ENCODE measurements around the gene CBX8.

CBX8 gene

GRCh38 chr17:79791735-79792161 lies 5.1 kb downstream of the CBX8 start:
- no peak for DNase-seq

GRCh38 chr17:79790805-79791734 lies 5.8 kb downstream of the CBX8 start:
- no peak for DNase-seq

- DNase-seq = peak; percentile 45
These were observed 6.7 kb downstream of the CBX8 start for GRCh38 chr17:79789943-79790804.

- no peak for DNase-seq
These were observed 7.6 kb downstream of the CBX8 start for GRCh38 chr17:79788989-79789942.

GRCh38 chr17:79788455-79788854 lies 8.4 kb downstream of the CBX8 start:
- DNase-seq = no peak

GRCh38 chr17:79786930-79787643 lies 9.8 kb downstream of the CBX8 start:
- no peak for DNase-seq

- no peak for DNase-seq
These were observed 10.7 kb downstream of the CBX8 start for GRCh38 chr17:79785900-79786810.

- no peak for DNase-seq
These were observed 11.6 kb downstream of the CBX8 start for GRCh38 chr17:79785017-79785899.

- no peak for DNase-seq
These were observed 12.4 kb downstream of the CBX8 start for GRCh38 chr17:79784353-79785016.

GRCh38 chr17:79783891-79784290 lies 13.0 kb downstream of the CBX8 start:
- no peak for DNase-seq

- DNase-seq = no peak
These were observed 14.9 kb downstream of the CBX8 start for GRCh38 chr17:79781736-79782575.

- DNase-seq = no peak
These were observed 15.7 kb downstream of the CBX8 start for GRCh38 chr17:79781012-79781650.

GRCh38 chr17:79779661-79780365 lies 17.1 kb downstream of the CBX8 start:
- DNase-seq = no peak

- DNase-seq = no peak
These were observed 17.8 kb downstream of the CBX8 start for GRCh38 chr17:79779084-79779529.

GRCh38 chr17:79778504-79779083 lies 18.3 kb downstream of the CBX8 start:
- no peak for DNase-seq

- DNase-seq = peak; percentile 83
These were observed 18.9 kb downstream of the CBX8 start, which contains the start of gene CBX2 for GRCh38 chr17:79777894-79778503. CBX2 (plus strand) TSS chr17:79778148; CDS start chr17:79778236, 88 bp downstream.

Measured in activated CD8-positive, alpha-beta memory T cell treated with anti-CD3 and anti-CD28 coated beads, Interleukin-2, amount 50 U/mL, for 4 hours (primary cell).